ENCODE data around the gene BRPF1. TPM values are rescaled to one million over a fixed set of nuclear protein-coding genes. Genes with fewer than 3 reads are reported as not detected.

The BRPF1 gene
- total and polyA plus RNA-seq, 2 experiments from 2014 or later = 9.3 to 10.7 TPM

GRCh38 chr3:9760779-9761505, 29.4 kb downstream of the BRPF1 start:
- H3K4me1 ChIP-seq (ENCODE audit: insufficient read depth) = no peaks in the 10 kb centered on the region
- no peaks in the 10 kb centered on the region for H3K9me2 ChIP-seq (replicated peaks; ENCODE audit: insufficient read depth)
- no peaks in the 10 kb centered on the region for H3K9me3 ChIP-seq (ENCODE audit: low read depth)
- H3K27ac ChIP-seq = no peak overlapping the region
- H3K36me3 ChIP-seq (replicated peaks; ENCODE audit: insufficient read depth, low read depth) = no peaks in the 10 kb centered on the region
- WGBS (ENCODE audit: low lambda C conversion rate, missing lambda C conversion rate) = 98% methylated on average over 10 of the region's 10 CpGs
- no peak overlapping the region for H3K4me3 ChIP-seq
- H2AFZ ChIP-seq = no peak overlapping the region
- no peaks in the 10 kb centered on the region for H3K27me3 ChIP-seq
- DNase-seq (ENCODE audit: low spot score) = no peak
- no peak for TF ChIP-seq EZH2phosphoT487 (IDR thresholded peaks at IDR 0.05; ENCODE audit: low read depth, severe bottlenecking, unreplicated experiment)
- TF ChIP-seq EZH2 (IDR thresholded peaks at IDR 0.05; ENCODE audit: borderline replicate concordance) = no peak
- TF ChIP-seq CTCF (IDR thresholded peaks at IDR 0.05; ENCODE audit: poor library complexity) = no peak
- no peaks in the 10 kb centered on the region for H3K79me2 ChIP-seq
- no peaks in the 10 kb centered on the region for H4K20me1 ChIP-seq (ENCODE audit: insufficient read depth, poor library complexity, severe bottlenecking)
- no peak overlapping the region for H3K4me2 ChIP-seq

- Histone ChIP-seq H3K36me3 (replicated peaks; ENCODE audit: insufficient read depth, low read depth) (no peaks in the 10 kb centered on the region), H3K4me2 (no peak overlapping the region), H3K27me3 (no peaks in the 10 kb centered on the region), H3K79me2 (no peaks in the 10 kb centered on the region), H3K27ac (no peak overlapping the region), H3K9me3 (ENCODE audit: low read depth) (no peaks in the 10 kb centered on the region), H4K20me1 (ENCODE audit: insufficient read depth, poor library complexity, severe bottlenecking) (no peaks in the 10 kb centered on the region), H3K9me2 (replicated peaks; ENCODE audit: insufficient read depth) (no peaks in the 10 kb centered on the region), H2AFZ (no peak overlapping the region), H3K4me1 (ENCODE audit: insufficient read depth) (no peaks in the 10 kb centered on the region), H3K4me3 (no peak overlapping the region)
- 94% methylated on average over 5 of the region's 5 CpGs for WGBS (ENCODE audit: low lambda C conversion rate, missing lambda C conversion rate)
- TF ChIP-seq CTCF (IDR thresholded peaks at IDR 0.05; ENCODE audit: poor library complexity) = no peak
- no peak for TF ChIP-seq EZH2 (IDR thresholded peaks at IDR 0.05; ENCODE audit: borderline replicate concordance)
- no peak for TF ChIP-seq EZH2phosphoT487 (IDR thresholded peaks at IDR 0.05; ENCODE audit: low read depth, severe bottlenecking, unreplicated experiment)
- no peak for DNase-seq (ENCODE audit: low spot score)
These were observed 30.4 kb downstream of the BRPF1 start for GRCh38 chr3:9761919-9762318.

- H3K79me2 ChIP-seq = no peaks in the 10 kb centered on the region
- TF ChIP-seq EZH2phosphoT487 (IDR thresholded peaks at IDR 0.05; ENCODE audit: low read depth, severe bottlenecking, unreplicated experiment) = no peak
- no peak for TF ChIP-seq EZH2 (IDR thresholded peaks at IDR 0.05; ENCODE audit: borderline replicate concordance)
- no peak for TF ChIP-seq CTCF (IDR thresholded peaks at IDR 0.05; ENCODE audit: poor library complexity)
- no peaks in the 10 kb centered on the region for H3K9me3 ChIP-seq (ENCODE audit: low read depth)
- no peaks in the 10 kb centered on the region for H3K9me2 ChIP-seq (replicated peaks; ENCODE audit: insufficient read depth)
- no peaks in the 10 kb centered on the region for H3K36me3 ChIP-seq (replicated peaks; ENCODE audit: insufficient read depth, low read depth)
- no peaks in the 10 kb centered on the region for H4K20me1 ChIP-seq (ENCODE audit: insufficient read depth, poor library complexity, severe bottlenecking)
- no peak overlapping the region for H3K27ac ChIP-seq
- no peak overlapping the region for H2AFZ ChIP-seq
- no peak overlapping the region for H3K4me2 ChIP-seq
- H3K4me1 ChIP-seq (ENCODE audit: insufficient read depth) = no peaks in the 10 kb centered on the region
- H3K4me3 ChIP-seq = no peak overlapping the region
- no peak for DNase-seq (ENCODE audit: low spot score)
- no peaks in the 10 kb centered on the region for H3K27me3 ChIP-seq
- WGBS (ENCODE audit: low lambda C conversion rate, missing lambda C conversion rate) = 92% methylated on average over 8 of the region's 8 CpGs
These were observed 31.3 kb downstream of the BRPF1 start for GRCh38 chr3:9762871-9763270.

All from hepatocyte (in vitro differentiated cells).